AML-193 (cell line): ENCODE measurements around the gene FAM193B.

Experiments used
- DNase-seq, 2 experiments: peaks; one replicate each; lab custom pipeline; 2025; lab: John Stamatoyannopoulos, UW

The FAM193B gene

DNA sequence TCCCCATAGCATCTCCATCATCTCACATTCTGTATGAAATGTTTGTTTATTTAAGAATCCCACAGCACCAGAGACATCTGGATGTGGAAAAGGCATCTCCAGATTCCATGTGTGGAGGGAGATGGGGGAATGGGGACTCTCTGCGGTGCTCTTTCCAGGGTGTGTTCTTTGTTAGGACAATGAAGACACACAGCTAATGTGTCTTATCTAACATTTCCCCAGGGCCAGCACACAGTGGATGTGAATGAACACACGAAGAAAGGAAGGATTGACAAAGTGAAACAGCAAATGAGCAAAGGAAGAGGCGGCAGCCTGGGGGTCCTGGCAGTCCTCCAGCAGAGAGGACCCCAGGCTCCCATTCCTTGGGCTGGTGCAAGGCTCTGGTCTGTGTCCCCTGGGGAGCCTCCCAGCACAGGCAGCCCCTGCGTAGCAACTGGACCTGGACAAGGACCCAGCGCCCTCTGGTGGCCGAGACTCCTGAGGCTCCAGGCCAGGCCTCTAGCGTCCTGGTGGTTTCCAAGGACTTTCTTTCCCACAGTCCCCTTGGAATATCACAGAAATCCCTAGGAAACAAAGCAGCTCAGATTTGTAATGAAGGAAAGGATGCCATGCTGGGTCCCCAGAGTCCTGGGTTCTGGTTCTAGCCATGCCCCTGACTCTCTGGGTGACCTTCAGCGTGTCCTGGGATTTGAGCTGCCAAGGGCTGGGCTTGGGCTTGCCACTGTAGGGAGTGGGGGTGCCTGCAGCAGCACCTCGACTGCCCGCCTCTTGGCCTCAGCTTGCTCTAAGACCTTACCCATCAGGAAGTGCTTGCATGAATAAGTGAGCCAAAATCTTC lies 53.5 kb downstream of the FAM193B start:
- peak; percentile 55 to 68 for DNase-seq

DNA sequence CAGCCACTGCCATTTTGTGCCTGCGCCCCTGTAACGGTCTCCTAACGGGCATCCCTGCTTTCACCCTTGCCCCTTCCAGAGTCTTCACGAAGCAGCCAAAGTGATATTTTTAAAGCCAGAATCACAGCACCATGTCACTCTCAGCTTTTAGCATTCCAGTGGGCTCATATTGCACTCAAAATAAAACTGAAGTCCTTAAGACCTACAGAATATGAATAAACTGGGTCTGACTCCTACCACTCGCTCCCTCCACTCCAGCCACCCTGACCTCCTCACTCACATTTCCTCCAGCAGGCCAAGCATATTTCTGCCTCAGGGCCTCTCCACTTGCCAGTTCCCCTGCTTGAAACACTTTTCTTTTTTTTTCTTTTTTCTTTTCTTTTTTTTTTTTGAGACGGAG lies 54.5 kb downstream of the FAM193B start:
- DNase-seq, result no peak

DNA sequence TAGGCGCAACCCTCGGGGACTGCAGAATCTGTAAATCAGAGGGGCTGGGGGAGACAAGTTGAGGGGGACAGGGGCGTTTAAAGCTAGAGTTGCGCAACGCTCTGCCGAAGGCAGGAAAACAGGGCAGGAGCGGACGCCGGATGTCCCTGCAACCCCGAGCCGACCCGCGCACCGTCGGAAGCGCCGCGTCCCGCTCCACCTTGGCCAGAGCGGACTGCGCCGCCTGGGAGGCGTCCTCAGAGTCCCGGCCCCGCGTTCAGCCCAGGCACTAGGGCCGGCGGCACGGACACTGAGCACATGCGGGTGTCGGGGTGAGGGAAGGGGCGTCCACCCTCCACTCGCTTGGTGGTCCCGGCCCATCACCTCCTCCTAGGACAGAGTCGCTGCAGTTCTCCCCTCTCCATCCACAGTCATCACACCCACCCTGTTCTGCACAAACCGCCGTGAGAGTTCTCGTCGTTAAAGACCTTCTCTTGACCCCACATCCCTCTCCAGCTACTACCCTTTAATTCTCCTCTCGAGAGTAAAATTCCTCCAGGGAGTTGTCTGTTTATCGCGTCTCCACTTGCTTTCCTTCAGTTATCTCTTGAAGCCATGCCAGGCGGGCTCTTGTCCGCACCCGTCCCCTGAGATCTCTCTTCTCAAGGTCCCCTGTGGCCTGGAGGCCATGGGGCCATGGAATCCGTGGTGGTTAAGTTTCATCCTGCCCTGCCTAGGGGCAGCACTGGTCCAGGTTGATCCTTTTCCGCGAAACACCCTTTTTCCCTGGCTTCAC lies 56.2 kb downstream of the FAM193B start:
- no peak for DNase-seq

DNA sequence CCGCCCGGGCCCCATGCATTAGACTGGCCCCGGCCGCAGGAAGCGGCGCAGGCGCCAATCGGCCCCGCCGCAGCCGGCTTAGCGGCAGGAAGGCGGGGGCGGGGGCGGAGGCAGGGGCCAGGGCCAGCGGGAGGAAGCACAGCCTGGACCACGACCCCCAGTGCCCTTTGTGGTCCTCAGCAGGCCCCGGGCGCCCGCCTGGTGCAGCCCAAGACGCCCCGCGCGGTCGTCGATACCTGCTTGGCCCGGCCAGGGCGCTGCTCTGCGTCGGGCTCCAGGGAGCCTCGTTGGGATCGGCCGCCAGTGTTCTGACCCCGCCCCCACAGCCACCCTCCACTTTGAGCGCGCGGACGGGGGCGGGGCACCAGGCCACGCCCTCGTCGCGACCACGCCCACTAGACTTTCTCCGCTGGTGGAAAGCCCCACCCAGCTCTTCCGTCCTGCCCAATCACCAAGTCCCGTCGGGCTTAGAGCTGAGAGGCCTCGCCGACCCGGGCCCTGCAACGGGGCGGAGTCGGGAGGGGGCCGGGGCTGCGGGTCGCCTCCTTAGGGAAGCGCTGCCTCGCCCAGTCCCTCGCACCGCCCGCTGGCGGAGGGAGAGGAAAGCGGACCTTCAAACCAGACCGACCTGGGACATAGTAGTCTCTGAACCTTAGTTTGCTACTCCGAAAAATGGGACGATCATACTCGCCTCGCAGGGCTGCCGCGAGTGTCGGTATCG lies 56.9 kb downstream of the FAM193B start, which contains the start of gene PDLIM7:
Gene PDLIM7 (minus strand): TSS at position 313 of the 721 bp plus-strand sequence. CDS start 1,092 bp downstream, outside the sequence.
- peak; percentile 91 to 96 for DNase-seq

DNA sequence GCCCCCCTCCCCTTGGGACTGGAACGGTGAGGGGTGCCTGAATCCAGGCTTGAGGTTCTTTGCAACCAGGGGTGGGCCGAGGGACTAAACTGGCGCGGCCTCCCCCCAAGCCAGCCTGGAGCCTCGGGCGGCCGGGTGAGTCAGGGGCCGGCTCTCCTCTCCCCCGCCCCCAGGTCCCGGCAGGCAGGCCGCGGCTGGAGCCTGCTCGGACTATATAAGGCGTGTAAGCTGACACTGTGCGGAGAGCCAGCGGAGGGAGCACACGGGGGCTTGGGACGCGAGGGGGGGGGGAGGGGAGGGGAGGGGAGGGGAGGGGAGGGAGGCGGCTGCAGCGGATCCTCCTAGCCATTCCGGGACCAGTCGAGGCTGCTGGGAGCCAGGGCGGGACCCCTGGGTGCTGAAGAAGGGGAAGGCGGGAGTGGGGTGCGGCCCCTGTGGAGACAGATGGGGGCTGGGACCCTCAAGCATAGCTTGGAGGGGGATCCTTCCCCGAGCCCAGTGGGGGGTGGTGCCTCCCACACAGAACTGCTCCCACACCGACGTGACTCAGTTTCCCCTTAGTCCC lies 57.6 kb downstream of the FAM193B start:
- DNase-seq, result no peak

DNA sequence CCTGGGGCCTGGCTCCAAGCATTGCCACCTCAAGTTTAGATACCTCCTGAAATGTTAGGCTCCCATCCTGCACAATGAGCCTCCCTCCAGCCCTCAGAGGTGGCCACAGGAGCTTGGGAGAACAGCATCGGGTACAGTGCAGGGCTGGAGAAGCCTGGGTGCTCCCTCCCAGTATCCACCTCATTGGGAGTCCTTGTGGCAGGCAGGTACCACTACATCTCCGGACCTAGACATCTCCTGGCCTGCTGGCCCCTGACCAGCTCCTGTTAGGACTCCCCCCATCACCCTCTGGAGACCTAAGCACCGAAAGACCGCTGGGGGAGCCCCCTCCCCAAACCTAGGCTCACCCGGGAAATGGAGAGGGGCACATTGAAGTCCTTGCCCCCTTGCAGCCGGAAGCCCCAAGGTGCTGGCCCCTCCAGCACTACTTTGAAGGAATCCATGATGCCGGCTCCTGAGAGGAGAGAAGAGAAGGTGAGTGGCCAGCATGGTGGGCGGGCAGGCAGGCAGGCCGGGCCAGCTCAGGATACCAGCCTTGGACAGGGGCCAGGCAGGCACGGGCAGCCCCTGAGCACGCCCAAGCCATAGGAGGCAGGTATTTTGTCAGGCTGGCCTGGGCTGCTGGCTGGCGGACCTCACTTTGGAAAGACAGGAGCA lies 58.2 kb downstream of the FAM193B start:
- DNase-seq, result no peak

DNA sequence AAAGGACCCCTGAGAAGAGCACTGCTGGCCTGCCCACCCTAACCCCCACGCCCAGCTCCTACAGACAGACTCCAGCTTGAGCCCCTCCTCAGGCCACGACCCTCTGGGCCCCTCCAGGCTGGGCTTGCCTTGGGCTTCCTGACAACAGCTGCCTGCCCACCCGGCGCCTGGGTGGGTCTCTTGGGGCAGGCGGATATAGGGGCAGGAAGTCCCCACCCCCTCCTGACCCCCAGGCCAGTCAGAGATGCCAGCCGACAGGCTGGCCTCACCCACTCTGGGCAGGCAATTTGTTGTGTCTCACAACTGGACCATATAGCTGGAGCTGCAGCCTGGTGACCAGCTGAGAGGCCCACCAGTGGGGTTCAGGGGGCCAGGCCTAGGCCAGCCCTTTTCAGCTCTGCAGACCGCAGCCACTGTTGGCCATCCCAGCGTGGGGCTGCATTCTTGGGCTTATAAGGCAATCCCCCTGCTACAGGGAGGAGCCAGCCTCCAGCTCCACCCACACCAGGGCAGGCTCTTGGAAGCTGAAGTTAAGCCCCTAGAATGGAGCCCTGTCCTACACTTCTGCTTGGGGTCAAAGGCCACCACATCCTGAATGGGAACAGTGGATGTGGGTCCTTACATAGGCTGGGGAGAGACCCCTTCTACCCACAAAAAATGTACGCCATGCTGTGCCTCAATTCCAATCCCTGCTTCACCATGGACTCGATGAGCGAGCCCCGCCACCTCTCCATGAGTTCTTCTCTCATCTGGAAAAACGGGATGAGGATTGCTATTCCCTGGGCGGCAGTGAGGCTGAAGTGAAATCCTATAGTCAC lies 58.9 kb downstream of the FAM193B start:
- DNase-seq, result no peak

DNA sequence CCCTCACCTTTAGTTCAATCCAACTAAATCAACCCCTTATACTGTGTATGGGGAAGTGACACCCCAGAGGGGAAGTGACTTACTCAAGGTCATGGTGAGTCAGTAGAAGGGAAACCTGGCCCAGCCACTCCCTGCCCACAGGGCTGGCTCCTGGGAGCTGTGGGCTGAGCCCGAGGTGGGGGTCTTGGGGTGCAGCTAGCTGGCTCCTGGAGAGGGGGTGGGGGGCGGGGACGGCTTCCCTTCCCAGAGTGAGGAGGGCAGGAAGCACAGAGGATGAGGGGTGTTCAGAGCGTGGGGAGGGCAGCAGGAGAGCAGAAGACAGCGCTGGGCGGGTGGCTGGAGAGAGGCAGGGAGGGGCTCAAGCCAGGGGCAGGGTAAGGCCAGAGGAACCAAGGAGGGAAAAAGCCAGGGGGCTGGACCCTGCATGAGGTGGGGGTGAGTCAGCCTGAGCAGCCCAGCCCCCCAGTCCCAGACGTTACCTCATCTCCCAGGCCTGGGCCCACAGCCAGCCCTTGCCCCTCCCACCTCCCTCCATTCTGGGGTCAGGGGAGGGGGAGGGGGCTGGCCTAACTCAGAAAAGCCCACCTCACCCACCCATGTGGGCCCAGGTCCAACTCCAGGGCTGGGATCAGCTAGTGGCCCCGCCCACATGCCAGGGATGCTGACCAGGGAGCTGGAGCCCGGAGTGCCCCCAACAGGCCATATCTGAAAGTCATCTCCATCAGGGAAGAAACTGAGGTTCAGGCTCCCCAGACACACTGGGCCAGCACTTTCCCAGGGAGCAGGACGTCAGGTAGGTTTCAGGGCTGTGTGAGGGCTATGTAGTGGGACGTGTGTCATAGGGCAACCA lies 59.8 kb downstream of the FAM193B start:
- peak; percentile 70 to 76 for DNase-seq

DNA sequence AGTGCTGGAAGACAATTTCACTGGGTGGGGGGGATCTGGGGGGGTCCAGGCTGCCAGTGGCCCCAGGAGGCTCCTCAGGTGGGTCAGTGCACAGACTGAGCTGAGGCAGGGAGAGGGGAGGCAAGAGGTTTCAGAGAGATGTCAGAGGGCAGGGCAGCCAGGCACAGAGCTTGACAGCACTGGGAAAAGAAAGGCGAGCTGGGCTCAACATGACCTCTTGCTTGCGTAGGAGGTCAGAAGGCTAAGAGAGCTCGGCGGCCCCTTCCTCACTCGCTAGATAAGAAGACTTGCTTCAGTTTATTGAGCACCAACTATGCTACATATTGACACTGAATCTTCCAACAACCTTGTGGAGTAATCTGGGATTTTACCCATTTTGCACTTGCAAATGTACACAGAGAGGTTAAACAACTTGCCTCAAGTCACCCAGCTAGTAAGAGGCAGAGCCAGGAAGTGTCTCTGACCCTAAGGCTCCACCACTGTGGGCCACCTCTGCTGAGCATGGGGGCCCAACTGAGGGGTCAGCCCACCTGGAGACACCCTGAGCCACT lies 60.5 kb downstream of the FAM193B start:
- DNase-seq, result no peak

DNA sequence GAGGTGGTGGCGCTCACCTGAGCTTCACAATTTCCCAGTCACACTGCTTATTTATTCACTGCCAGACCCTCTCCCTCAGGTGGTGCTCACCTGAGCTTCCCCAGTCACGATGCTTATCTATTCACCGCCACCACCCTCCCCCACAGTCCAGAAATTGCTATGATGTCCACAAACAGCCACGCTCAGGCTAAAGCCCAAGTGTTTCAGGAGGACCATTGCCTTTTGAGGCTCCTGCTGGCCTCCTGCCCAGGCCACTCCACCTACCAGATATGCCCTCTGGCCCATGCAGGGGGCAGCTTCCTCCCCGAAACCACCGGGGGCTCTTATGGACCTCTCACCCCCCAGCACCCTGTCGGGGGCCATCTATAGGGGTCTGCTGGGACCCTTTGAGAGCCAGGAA lies 61.5 kb downstream of the FAM193B start:
- DNase-seq, result no peak

DNA sequence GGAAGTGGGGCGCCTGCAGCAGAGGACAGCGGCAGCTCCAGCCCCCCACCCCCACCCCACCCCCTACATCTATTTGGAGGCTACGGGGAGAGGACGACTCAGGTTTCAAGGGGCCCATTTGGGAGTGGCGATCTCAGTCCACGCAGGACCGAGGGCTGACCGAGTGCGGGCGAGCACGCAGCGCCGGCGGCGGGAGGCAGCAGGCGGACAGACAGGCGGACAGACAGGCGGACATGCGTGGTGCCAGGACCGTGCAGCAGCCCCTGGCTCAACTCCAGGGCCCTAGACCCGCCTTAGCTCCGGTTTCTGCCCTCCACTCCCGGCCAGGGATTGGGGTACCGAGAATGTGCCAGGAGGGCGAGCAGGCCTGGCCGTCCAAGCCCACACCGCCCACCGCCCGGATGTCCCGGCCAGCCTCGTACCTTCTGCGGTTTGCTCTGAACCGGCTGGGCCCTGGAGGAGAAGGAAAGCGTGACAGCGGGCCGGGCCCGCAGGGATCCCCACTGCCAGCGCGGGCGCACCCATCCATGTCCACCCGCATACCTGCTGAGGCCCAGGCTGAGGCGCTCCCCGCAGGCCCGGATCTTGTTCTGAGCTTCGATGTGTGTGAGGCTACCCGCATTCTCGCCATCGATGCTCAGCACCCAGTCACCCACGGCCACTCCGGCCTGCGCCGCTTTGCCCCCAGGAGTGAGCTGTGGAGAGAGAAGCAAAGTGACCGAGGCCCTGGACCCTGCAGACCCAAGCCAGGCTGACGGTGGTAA lies 62.2 kb downstream of the FAM193B start:
- DNase-seq, result no peak

DNA sequence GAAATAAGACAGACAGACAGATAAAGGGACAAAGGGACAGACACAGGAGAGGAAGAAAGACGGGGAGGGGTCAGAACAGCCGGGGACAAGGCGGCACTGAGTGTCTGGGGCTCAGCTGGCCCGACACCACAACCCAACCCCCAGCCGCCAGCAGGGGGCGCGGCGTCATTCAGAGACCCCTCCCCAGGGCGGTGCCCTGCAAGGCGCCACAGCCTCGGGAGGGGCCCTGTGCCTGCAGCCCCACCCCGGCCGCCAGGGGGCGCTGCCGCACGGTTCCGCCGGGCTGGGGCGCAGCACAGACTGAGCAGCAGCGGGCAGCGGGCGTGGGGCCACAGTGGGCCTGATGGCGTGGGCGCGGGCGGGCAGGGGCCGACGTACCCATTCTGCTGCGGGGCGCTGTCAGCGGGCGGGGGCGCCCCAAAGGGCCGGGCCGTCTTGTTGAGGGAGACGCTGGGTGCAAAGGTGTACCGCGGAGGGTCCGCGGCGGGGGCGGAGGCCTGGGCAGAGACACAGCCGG lies 62.9 kb downstream of the FAM193B start:
- DNase-seq, result no peak

DNA sequence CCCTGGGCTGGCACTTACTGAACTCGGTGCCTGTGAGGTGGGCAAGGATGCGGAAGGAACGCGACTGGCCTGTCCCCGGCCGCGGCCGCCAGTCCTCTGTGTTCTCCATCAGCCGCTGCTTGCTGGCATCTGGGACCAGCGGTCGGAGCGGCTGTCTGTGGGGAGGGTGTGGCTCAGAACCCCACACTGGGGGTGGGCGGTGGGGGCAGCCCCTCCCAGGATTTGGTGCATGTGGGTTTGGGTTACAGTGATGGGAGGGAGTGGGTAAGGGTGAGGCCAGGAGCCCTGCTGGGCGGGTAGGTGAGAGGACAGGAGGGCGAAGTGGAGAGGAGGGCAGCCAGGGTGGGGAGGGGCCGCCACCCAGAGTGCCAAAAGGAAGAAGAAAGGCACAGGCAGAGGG lies 63.4 kb downstream of the FAM193B start:
- no peak for DNase-seq

DNA sequence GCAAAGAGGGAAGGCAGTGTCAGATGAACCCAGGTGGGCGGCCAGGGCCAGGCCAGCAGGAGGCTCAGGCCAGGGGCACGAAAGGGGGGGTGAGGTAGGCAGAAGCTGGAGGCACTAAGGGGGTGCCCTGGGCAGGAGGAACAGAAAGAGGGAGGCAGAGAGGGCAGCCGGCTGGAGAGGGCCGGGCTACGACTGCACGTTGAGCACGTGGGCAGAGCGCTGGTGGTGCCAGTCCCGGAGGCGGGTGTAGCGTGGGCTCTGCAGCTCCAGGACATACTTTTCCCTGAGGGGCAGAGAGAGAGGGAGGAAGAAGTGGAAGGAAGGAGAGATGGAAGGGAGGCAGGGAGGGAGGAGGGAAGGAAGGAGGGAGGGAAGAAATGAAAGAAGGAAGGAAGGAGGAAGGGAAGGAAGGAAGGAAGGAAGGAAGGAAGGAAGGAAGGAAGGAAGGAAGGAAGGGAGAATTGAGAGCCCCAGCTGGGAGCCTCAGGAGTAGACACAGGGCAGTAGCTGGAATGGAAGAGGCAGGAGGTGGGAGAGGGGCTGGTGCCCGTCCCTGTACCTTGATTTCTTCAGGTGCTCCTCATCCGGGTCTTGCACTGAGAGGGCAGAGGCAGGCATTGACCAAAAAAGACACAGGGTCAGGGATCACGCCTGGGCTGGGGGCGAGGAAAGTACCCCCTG lies 63.9 kb downstream of the FAM193B start:
- DNase-seq, result no peak

DNA sequence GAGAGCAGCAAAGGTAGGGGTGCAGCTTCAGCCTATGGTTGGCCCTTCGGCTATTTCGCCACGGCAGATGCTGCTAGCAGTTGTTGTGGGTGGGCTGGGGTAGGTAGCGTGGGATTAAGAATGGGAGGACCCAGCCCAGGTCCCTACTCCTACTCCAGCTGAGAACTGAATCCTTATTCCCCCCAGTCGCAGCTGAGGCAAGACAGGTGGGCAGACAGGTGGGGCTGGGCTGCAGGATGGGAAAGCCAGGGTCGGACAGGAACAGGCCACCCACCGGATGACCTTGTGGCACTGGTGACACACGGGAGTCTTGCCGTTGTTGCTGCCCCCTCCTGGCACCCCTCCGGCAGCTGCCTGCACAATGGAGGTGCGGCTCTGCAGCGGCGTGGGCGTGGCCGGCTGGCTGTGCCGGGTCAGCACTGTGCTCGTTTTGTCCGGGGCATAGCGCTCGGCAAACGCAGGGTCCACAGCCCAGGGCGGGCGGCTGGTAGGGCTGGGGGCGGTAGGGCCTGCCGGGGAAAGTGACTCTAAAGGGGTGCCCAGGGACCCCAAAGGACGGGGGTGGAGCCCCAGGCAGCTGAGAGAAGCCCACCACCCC lies 65.1 kb downstream of the FAM193B start:
- DNase-seq, result no peak

DNA sequence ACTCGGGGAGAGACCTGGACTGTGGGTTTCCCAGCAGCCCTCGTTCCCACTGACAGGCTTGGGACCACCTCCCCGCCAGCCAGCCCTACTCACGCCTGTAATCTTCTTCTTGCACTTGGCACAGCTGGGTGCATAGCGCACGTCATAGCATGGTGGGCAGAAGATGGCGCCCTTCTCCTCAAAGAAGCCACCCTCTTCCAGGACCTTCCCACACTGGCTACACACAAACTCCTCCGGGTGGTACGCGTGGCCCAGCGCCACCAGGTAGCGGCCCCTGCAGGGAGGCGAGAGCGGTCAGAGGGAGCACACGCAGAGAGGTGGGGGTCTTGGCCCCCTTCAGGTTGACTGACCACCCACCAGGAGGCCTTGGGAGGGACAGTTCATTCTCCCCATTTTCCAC lies 66.4 kb downstream of the FAM193B start:
- no peak for DNase-seq

DNA sequence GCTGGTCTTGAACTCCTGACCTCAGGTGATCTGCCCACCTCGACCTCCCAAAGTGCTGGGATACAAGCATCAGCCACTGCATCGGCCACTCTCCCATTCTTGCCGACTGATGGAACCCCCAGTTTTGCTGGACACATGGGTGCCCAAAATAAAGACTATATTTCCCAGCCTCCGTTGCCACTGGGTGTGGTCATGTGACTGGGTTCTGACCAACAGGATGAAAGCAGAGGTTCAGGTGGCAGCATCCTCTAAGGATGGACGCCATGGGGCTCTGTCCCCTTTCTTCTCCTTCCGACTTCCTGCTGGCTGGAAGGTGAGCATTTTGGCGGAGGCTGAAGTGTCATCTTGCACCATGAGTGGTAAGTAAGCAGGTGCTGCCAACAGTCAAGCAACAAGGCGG lies 67.2 kb downstream of the FAM193B start:
- no peak for DNase-seq

DNA sequence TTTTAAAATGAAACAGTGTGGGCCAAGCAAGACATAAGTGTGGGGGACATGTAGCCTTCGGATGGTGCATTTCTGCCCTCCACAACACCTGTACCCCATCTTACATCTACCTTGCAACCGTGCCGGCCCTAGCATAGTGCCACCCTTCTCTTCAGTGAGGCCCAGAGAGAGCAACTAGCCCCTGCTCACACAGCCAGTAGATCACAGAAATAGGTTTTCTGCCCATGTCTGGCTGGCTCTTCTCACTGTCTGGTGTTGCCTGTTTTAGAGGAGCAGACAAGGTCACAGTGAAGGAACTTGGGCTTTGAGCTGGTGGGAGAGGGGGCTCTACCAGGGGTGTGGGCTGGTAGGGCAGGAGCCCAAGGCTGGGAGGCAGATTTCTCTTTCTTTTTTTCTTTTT lies 68.1 kb downstream of the FAM193B start:
- DNase-seq, result no peak
